HCT116 (cell line): Measurements from ENCODE around the gene AFAP1L1. TPM values are rescaled to one million over a fixed set of nuclear protein-coding genes. Genes with fewer than 3 reads are reported as not detected.

ENCODE experiments used
- ATAC-seq: fragments of 200-7000 bp; cut with Tn5 transposase; 2 replicates; pipeline ENCODE4 v1.9.1; 2020; ENCODE audit warnings: mild to moderate bottlenecking, moderate library complexity
- BruUV-seq: library from RNA; stranded (reverse); fragments of 400-500 nt; replicated peaks from 2 replicates; lab custom pipeline; 2021; lab: Mats Ljungman, UMichigan
- CTCF ChIA-PET: fragments of 300-600 bp; sonication (Branson Sonifier 250); formaldehyde crosslinking; loops from one replicate; lab custom pipeline; 2021; ENCODE audit warnings: antibody characterized with exemption; lab: Charles Lee
- POLR2A ChIA-PET: fragments of 300-600, 350-600 bp; sonication (Branson Sonifier 250); formaldehyde crosslinking; loops from one replicate; lab custom pipeline; 2021; ENCODE audit warnings: antibody characterized with exemption; lab: Charles Lee
- RAD21 ChIA-PET, 2 experiments: fragments of 300-600 bp; sonication (Branson Sonifier 250); formaldehyde crosslinking; loops; one replicate each; lab custom pipeline; 2023; ENCODE audit warnings: low total read pairs in 2 of 2; ENCODE audit not compliant: uncharacterized antibody in 2 of 2, unreplicated experiment in 2 of 2, low non-redundant PET in 1 of 2; lab: Charles Lee
- DNase-seq: peaks from one replicate; pipeline ENCODE4 v3.0.0-alpha.2; 2010; ENCODE audit warnings: low read depth, low spot score
- H2AFZ ChIP-seq: fragments of 200-600 bp; shearing (Covaris generic), sonication (generic); 2 replicates; pipeline ENCODE4 v1.6.1; 2017; ENCODE audit warnings: low read depth, mixed run types, mixed read lengths, antibody characterized with exemption, low read length; ENCODE audit not compliant: poor library complexity, severe bottlenecking
- H3K27ac ChIP-seq: 2 replicates; pipeline ENCODE4 v1.5.1; 2012; ENCODE audit warnings: low read depth, low read length
- H3K27me3 ChIP-seq: fragments of 200-600 bp; sonication (generic); 2 replicates; pipeline ENCODE4 v1.6.1; 2016; ENCODE audit warnings: mixed run types, low read length, mixed read lengths; ENCODE audit not compliant: insufficient read depth
- H3K36me3 ChIP-seq, 2 experiments: fragments of 200-500 bp in 1 of 2; fragments of 200-600 bp in 1 of 2; sonication (Bioruptor generic) in 1 of 2; sonication (generic) in 1 of 2; 2 replicates each; pipeline versions ENCODE4 v1.5.1 to v1.6.1; 2014 to 2016; ENCODE audit warnings: low read length in 2 of 2, inconsistent platforms in 1 of 2, mixed read lengths in 1 of 2, mixed run types in 1 of 2; ENCODE audit not compliant: insufficient read depth in 2 of 2, control insufficient read depth in 1 of 2
- H3K4me1 ChIP-seq, 2 experiments: fragments of 200-600 bp in 1 of 2; sonication (generic) in 1 of 2; 2 replicates each; pipeline versions ENCODE4 v1.5.1 to v1.6.1; 2012 to 2017; ENCODE audit warnings: low read length in 2 of 2, inconsistent platforms in 1 of 2, mild to moderate bottlenecking in 1 of 2, mixed read lengths in 1 of 2, mixed run types in 1 of 2, moderate library complexity in 1 of 2; ENCODE audit not compliant: insufficient read depth in 2 of 2, control insufficient read depth in 1 of 2
- H3K4me2 ChIP-seq: fragments of 200-600 bp; sonication (generic); 2 replicates; pipeline ENCODE4 v1.6.1; 2017; ENCODE audit warnings: mixed run types, low read length, mixed read lengths
- H3K4me3 ChIP-seq, 2 experiments: fragments of 200-600 bp in 1 of 2; sonication (generic) in 1 of 2; replicated peaks in 1 of 2; 2 replicates each; pipeline ENCODE4 v1.5.1; 2011 to 2016; ENCODE audit warnings: low read length in 2 of 2, control low read depth in 1 of 2, low read depth in 1 of 2, mild to moderate bottlenecking in 1 of 2, mixed read lengths in 1 of 2, mixed run types in 1 of 2
- H3K79me2 ChIP-seq: fragments of 200-600 bp; sonication (generic); 2 replicates; pipeline ENCODE4 v1.6.1; 2017; ENCODE audit warnings: mild to moderate bottlenecking, mixed run types, low read length, moderate library complexity, mixed read lengths; ENCODE audit not compliant: insufficient read depth
- H3K9ac ChIP-seq: fragments of 200-600 bp; sonication (generic); 2 replicates; pipeline ENCODE4 v1.6.1; 2016; ENCODE audit warnings: low read length, mixed read lengths
- H3K9me2 ChIP-seq: fragments of 200-600 bp; sonication (generic), shearing (Covaris generic); 2 replicates; pipeline ENCODE4 v1.6.1; 2017; ENCODE audit warnings: mixed run types, mild to moderate bottlenecking, moderate library complexity; ENCODE audit not compliant: insufficient read depth
- H3K9me3 ChIP-seq, 2 experiments: fragments of 200-500 bp in 1 of 2; fragments of 200-600 bp in 1 of 2; sonication (Bioruptor generic) in 1 of 2; sonication (generic) in 1 of 2; 2 replicates each; pipeline ENCODE4 v1.6.1; 2014 to 2017; ENCODE audit warnings: low read length in 2 of 2, mixed read lengths in 2 of 2, inconsistent platforms in 1 of 2, low read depth in 1 of 2, mild to moderate bottlenecking in 1 of 2, mixed run types in 1 of 2, moderate library complexity in 1 of 2; ENCODE audit not compliant: control insufficient read depth in 1 of 2, insufficient read depth in 1 of 2
- H4K20me1 ChIP-seq: fragments of 200-600 bp; sonication (generic), shearing (Covaris generic); 2 replicates; pipeline ENCODE4 v1.6.1; 2017; ENCODE audit warnings: mixed run types, mild to moderate bottlenecking, moderate library complexity; ENCODE audit not compliant: insufficient read depth
- CBX3 ChIP-seq: IDR thresholded peaks from 2 replicates; pipeline ENCODE4 v1.6.1; 2012; ENCODE audit warnings: low read depth
- RAD21 ChIP-seq: IDR thresholded peaks from 2 replicates; pipeline ENCODE4 v1.6.1; 2012; ENCODE audit warnings: low read depth, mild to moderate bottlenecking
- ZNF274 ChIP-seq: fragments of 200-500 bp; sonication (Bioruptor generic); IDR thresholded peaks from 2 replicates; pipeline ENCODE4 v1.6.1; 2014; ENCODE audit warnings: mild to moderate bottlenecking, low read depth, low read length, inconsistent platforms
- intact Hi-C: fragments of 100-400 bp; cut with micrococcal nuclease; formaldehyde crosslinking; loops from 2 replicates; pipeline ENCODE4 v1.10.0; 2022
- total RNA-seq: library from RNA; stranded (reverse); gene quantifications from one replicate; pipeline ENCODE4 v1.2.1, GENCODE V29; 2021; ENCODE audit not compliant: unreplicated experiment
- TF ChIP-seq, protein P1 (sequence below), 3 experiments: fragments of 200-600 bp in 1 of 3; sonication (generic) in 1 of 3; IDR thresholded peaks in 2 of 3; conservative IDR thresholded peaks in 1 of 3; 2 replicates each; pipeline ENCODE4 v1.5.1; 2012 to 2017; ENCODE audit warnings: low read depth in 2 of 3, low read length in 2 of 3, antibody characterized with exemption in 1 of 3, borderline replicate concordance in 1 of 3, control low read depth in 1 of 3, mild to moderate bottlenecking in 1 of 3, mixed read lengths in 1 of 3, mixed run types in 1 of 3, moderate library complexity in 1 of 3; ENCODE audit not compliant: insufficient read depth in 1 of 3

The AFAP1L1 gene
- total RNA-seq, 1 experiment from 2014 or later: 4.3 TPM

DNA sequence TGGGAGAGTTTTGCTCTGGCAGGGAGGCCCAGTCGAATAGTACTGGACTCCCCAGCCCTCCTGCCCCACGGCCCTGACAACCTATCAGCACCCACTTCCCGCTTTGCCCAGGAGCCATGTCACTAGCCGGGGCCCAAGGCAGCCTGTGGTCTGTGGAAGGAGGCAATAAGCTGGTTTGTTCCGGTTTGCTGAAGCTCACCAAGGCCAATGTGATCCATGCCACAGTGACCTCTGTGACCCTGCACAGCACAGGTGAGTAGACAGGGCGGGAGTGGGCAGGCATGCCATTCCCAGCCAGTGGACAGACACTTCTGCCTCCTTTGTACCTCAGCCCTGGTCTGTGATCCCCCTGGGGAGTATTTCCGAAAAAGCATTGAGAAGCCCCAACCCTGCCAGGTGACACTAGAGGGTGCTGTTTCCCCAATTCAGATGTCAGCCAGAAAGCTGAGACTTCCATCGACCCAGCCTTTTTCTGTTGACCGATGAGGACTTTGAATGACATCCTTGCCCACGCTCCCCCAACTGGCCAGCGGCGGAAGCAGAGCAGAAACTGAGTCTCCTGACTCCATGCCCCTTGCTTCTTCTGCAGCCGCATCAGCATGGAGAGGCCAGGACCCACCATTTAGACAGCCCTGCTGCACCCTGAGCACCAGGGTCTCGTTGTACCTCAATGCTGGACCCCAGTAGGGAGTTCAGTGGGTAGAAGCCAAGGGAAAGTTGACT lies 95.8 kb downstream of the AFAP1L1 start:
- no peak overlapping the region for H3K9ac ChIP-seq
- POLR2A ChIA-PET: interaction anchor here (1.5 kb wide), 1 partner anchor 10 kb away, joined by 3 read pairs; the partner anchor contains the start of gene PCYOX1L
- peak overlapping the region; percentile 35 for H3K4me2 ChIP-seq
- peak; percentile 79 for DNase-seq
- H3K9me2 ChIP-seq: no peaks in the 10 kb centered on the region
- no peaks in the 10 kb centered on the region for H3K27me3 ChIP-seq
- peaks cover 4 to 9% of the 10 kb centered on the region in 2 experiments; a peak in 3 of 4 replicates for H3K4me1 ChIP-seq
- TF ChIP-seq ZNF274 (no peak), CBX3 (0 out of 2 replicates have a peak, but pooled peaks have one; percentile 12), RAD21 (peak; percentile 86)
- TF ChIP-seq, protein P1, sequence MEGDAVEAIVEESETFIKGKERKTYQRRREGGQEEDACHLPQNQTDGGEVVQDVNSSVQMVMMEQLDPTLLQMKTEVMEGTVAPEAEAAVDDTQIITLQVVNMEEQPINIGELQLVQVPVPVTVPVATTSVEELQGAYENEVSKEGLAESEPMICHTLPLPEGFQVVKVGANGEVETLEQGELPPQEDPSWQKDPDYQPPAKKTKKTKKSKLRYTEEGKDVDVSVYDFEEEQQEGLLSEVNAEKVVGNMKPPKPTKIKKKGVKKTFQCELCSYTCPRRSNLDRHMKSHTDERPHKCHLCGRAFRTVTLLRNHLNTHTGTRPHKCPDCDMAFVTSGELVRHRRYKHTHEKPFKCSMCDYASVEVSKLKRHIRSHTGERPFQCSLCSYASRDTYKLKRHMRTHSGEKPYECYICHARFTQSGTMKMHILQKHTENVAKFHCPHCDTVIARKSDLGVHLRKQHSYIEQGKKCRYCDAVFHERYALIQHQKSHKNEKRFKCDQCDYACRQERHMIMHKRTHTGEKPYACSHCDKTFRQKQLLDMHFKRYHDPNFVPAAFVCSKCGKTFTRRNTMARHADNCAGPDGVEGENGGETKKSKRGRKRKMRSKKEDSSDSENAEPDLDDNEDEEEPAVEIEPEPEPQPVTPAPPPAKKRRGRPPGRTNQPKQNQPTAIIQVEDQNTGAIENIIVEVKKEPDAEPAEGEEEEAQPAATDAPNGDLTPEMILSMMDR (IDR thresholded peaks at IDR 0.05 in 2 of 3, conservative IDR thresholded peaks at IDR 0.05 in 1 of 3; ENCODE audit: borderline replicate concordance in 1 of 3, insufficient read depth in 1 of 3, low read depth in 2 of 3, low read length in 2 of 3): peak; percentile 93 to 97 (median 94)
- TF ChIP-seq, all 23 proteins: peak for 3
- no peak overlapping the region for H3K4me3 ChIP-seq
- no TSS peak for BruUV-seq
- ATAC-seq: peak; percentile 82
- RAD21 ChIA-PET: interaction anchor here (1.0 to 1.8 kb wide), 3 partner anchors 9 to 67 kb away, joined by 4 to 5 read pairs (median 4); partner anchors contain the start of gene PCYOX1L (in 1 of the 2)
- intact Hi-C loops: loop anchor here (1.0 to 5.0 kb wide), 3 partner anchors 65 to 250 kb away; no protein-coding TSS in a partner anchor
- H3K79me2 ChIP-seq: no peaks in the 10 kb centered on the region
- CTCF ChIA-PET: interaction anchor here (0.6 to 3.5 kb wide), 24 partner anchors 8 to 252 kb away, joined by 3 to 38 read pairs (median 4); partner anchors contain the start of genes ABLIM3, GRPEL2 and PCYOX1L
- H4K20me1 ChIP-seq: no peaks in the 10 kb centered on the region
- H2AFZ ChIP-seq: no peak overlapping the region
- H3K9me3 ChIP-seq: no peaks in the 10 kb centered on the region
- no peaks in the 10 kb centered on the region for H3K36me3 ChIP-seq
- H3K27ac ChIP-seq: no peak overlapping the region
